SW 1271 (cell line): ENCODE measurements around the gene UGT1A4.
"Not testable (repeated sequence)": the region's sequence is repeated elsewhere in the genome, so short reads cannot be mapped to it uniquely, and the experiment has no call there.

Experiments
- DNase-seq, 2 experiments: peaks; one replicate each; lab custom pipeline; 2025; lab: John Stamatoyannopoulos, UW

The UGT1A4 gene

GRCh38 chr2:233700028-233700635 is 18.4 kb upstream of the UGT1A4 start:
- DNase-seq = no peak

- DNase-seq = not testable (repeated sequence)
Observed at GRCh38 chr2:233700842-233701241, 17.7 kb upstream of the UGT1A4 start.

GRCh38 chr2:233702238-233702637 is 16.3 kb upstream of the UGT1A4 start:
- DNase-seq = no peak

- DNase-seq = no peak
Observed at GRCh38 chr2:233705911-233706506, 12.5 kb upstream of the UGT1A4 start.

- DNase-seq = no peak
Observed at GRCh38 chr2:233706720-233707119, 11.8 kb upstream of the UGT1A4 start.

- no peak for DNase-seq
Observed at GRCh38 chr2:233707940-233708644, 10.4 kb upstream of the UGT1A4 start.

GRCh38 chr2:233708942-233709341 is 9.6 kb upstream of the UGT1A4 start:
- no peak for DNase-seq

- DNase-seq = peak in 1 of 2 experiments; percentile 51
Observed at GRCh38 chr2:233711312-233712008, 7.1 kb upstream of the UGT1A4 start.

- no peak for DNase-seq
Observed at GRCh38 chr2:233712611-233713261, 5.8 kb upstream of the UGT1A4 start, which contains the start of gene UGT1A5. TSS of gene UGT1A5 (plus strand) at chr2:233712907. CDS start at chr2:233712992, 85 bp downstream.

GRCh38 chr2:233713262-233713615 is 5.3 kb upstream of the UGT1A4 start:
- no peak for DNase-seq

- DNase-seq = no peak
Observed at GRCh38 chr2:233714121-233714520, 4.4 kb upstream of the UGT1A4 start.

- DNase-seq = no peak
Observed at GRCh38 chr2:233728723-233729301, 10.3 kb downstream of the UGT1A4 start, which contains the start of gene UGT1A3. TSS of gene UGT1A3 (plus strand) at chr2:233729042. CDS start at chr2:233729127, 85 bp downstream.

GRCh38 chr2:233736868-233737653 is 18.5 kb downstream of the UGT1A4 start:
- not testable (repeated sequence) for DNase-seq

GRCh38 chr2:233740870-233741269 is 22.3 kb downstream of the UGT1A4 start:
- no peak for DNase-seq

GRCh38 chr2:233743464-233744259 is 25.1 kb downstream of the UGT1A4 start:
- DNase-seq = no peak

- no peak for DNase-seq
Observed at GRCh38 chr2:233745073-233745755, 26.7 kb downstream of the UGT1A4 start.

GRCh38 chr2:233745838-233746237 is 27.3 kb downstream of the UGT1A4 start:
- DNase-seq = not testable (repeated sequence)

- DNase-seq = no peak
Observed at GRCh38 chr2:233746475-233747282, 28.1 kb downstream of the UGT1A4 start.

GRCh38 chr2:233747283-233747544 is 28.7 kb downstream of the UGT1A4 start:
- DNase-seq = no peak
